Embryonic facial prominence (tissue), 1 donor: ENCODE data around the gene TMEM117.
A peak's percentile ranks its signal among the peaks of the same experiment; 100 is the strongest.

Experiments
- DNase-seq: peaks from one replicate; pipeline ENCODE4 v3.0.0-alpha.2; 2016; ENCODE audit errors: extremely low spot score

TMEM117 gene

DNA sequence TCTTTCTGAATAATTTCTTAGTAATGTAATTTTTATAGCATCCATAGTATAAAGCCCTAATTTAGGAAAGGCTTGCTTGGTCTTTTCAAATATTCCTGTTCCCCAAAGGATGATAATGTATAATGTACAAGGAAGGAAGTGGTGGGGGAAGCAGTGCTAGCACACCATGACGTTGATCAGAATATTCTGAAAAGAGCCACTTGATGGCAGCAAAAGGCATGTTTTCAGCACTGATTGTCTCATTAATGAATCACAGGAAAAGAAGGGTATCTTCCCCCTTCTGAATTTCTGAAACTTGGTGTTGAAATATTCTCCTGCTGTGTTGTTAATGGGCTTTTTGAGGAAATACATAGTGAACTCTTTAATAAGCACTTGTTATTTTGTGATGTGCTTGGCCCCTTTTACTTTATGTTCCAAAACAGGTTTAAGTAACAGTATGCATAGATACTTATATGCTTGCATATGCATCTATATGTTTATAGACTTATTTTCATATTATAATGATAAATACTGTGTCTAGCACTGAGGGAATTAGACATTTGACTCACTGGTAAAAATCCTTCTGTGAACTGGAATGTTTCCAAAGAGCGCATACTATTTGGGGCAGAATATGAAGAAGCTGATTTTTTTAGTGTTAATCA is 122.0 kb downstream of the TMEM117 start:
- peak; percentile 20 for DNase-seq

DNA sequence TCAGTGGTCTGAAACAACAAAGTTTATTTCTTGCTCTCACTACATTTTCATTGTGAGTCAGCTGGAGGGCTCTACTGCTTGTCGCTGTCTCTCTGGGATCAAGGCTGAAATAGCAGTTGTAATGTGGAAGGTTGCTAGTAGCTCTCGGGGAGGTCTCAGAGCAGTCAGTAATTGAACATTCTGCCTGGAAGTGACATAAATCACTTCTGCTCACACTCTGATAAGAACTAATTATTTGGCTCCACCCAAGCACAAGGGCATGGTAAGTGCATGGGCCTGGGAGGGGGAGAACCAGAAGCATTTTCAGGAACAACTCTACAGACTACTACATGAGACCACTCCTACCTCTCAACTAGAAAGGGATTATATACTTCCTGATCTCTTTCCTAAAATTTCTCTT is 128.2 kb downstream of the TMEM117 start:
- DNase-seq: no peak

DNA sequence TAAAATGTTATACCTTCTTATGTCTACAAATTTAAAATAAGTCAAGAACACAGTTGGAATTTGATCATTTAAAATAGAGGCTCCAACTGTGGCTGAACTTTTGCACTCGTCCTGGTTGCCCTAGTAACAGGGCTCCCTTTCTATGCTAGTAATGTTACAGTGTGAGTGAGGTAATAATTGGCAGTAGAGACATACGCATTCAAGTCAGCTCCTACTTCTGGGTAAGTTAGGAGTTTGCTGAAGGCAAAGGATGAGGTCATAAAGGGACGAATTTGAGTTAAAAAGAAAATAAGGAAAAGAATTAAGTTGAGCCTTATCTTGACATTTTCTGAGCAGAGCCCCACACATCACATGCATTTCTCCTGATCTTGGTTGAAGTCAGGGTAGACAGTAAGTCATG is 129.1 kb downstream of the TMEM117 start:
- no peak for DNase-seq

DNA sequence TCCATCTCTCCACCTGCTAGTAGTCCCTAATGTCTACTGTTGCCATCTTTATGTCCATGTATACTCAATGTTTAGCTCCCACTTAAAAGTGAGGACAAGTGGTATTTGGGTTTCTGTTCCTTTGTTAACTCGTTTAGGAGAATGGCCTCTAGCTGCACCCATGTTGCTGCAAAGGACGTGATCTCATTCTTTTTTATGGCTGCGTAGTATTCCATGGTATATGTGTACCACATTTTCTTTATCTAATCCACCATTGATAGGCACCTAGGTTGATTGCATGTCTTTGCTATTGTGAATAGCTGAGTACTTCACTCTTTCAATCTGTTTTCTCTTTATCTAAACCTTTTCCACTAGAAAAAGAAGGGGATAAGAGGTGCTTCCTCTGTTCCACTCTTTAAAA is 130.0 kb downstream of the TMEM117 start:
- DNase-seq: no peak

DNA sequence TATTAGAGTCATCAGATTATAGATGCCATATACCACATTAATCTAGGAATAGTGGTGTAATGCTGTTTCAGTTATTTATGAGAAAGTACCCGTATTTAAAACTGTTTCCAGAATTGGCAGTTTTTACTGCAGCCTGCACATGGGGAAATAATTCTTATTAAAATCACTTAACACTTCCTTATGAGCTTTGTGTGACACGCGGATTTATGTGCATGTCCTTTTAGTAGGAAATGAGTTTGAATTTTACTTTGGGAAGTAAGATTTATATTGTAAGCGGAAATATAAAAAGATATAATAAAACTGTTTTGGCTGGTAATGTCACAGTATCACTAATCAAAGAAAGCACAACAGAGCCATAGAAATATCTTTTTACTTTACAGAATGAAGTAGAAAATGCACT is 132.9 kb downstream of the TMEM117 start:
- DNase-seq: no peak

DNA sequence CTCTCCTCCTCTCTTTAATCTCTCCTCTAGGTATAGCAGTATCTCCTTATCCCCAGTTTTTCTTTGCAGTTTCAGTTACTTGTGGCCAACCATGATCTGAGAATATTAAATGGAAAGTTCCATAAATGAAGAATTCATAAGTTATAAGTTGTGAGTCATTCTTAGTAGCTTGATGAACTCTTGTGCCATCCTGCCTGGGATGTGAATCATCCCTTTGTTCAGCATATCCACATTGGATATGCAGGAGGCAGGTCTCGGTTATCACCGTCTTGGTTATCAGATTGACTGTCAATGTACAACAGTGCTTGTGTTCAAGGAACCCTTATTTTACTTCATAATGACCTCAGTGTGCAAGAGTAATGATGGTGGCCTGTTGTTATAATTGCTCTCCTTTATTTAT is 134.0 kb downstream of the TMEM117 start:
- DNase-seq: no peak

DNA sequence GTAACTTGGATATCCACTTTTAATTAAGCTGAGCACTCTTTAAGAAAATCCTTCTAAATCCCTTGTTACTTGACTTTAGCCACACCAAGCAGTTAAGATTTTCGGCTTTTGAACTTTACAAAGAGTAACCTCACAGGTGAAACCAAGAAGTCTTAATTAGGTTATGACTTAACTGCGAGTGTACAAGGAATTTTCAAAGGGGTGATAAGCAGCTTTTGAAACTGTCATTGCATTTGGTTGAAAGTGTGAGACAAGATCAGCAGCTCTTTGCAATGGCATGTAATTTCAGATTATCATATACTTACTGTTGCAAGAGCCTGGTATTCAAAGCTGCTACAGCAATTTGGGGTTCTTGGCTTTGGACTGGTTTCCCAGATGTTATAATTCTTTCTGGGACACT is 137.5 kb downstream of the TMEM117 start:
- DNase-seq: no peak

DNA sequence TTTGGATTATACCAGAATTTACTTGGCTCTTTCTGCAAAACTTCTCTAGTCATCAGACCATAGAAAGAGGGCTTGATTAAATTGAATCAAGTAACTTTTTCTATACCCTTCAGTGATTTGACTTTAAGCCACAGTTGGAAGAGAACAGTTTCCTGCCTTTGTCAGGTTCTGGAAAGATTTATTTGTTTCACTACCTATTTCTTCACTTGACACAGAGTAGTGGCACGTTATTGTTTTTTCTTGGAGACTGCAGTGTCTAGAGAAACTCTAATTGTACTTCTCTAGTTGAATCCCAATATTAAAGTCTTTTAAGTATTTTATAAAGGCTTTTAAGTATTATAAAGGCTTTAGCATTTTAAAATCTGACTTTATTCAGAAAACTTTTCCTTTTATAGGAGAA is 138.1 kb downstream of the TMEM117 start:
- DNase-seq: no peak

DNA sequence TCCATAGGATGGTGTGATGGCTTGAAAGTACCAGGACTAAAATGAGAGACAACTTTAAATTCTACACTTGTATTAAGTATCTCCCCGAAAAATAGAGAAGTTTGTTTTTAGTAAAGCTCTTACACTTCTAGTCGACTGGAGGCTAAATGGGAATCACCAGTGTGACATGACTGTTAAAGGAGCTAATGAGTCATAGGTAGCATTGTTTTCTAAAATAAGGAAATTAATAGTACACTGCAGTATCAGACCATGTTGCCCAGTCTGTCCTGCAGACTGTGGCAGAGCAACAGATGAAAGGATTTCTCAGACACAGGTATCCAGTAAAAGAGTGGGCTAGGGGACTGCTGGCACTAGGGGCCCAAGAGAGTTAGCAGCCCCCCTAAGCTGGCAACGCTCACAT is 140.1 kb downstream of the TMEM117 start:
- no peak for DNase-seq

DNA sequence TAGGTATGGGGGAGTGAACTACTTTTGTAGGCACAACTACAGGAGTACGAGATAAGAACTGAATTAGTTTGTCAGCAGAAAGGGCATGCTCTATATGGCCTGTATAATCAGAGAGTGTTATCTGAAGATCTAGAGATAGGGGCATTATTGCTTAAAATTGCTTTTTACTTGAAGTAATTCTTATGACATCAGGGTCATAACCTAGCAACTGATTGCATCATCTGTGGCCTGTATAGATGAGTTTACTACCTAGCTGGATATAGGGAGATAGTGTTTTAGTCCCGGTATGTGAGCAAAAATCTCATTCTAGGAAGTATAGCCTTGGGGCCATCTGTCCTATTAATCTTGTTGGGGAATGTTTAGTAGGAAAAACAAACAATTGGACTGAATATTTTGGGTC is 142.7 kb downstream of the TMEM117 start:
- no peak for DNase-seq

DNA sequence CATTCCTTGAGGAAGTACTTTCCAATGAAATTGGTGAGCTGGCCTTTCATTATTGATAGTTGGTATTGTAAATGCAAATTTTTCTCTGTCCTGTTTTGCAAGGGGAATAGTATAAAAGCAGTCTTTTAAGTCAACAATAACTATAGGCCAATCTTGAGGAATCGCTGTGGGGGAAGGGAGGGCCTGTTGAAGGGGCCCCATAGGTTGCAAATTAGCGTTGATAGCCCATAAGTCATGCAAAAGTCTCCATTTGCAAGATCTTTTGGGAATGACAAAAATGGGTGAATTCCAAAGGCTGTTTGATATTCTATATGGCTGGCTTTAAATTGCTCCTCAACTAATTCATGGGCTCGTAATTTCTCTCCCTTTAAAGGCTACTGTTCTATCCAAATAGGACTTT is 143.6 kb downstream of the TMEM117 start:
- no peak for DNase-seq

DNA sequence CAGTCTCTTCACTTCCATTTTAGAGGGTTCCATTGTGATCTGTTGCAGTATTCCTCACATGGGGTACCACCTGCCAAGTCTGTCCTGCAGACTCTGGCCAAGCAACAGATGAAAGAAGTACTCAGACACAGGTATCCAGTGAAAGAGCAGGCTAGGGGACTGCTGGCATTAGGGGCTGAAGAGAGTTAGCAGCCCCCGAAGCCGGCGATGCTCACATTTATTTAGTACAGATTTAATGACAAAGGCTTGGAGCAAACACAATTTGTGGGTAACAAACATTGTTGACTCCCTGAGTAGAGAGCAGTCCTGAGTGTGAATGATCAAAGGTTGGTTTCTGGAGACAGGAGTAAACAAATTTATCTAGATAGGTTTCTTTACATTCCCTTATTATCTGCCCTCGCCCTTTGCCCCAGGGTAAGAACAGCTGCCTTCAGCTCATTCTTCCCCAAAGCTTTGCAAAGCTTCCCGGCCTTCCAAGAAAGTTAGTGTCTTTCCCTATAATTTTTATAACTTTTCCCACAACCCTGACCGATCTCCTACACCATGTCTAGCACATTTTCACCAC is 144.8 kb downstream of the TMEM117 start:
- DNase-seq: no peak

DNA sequence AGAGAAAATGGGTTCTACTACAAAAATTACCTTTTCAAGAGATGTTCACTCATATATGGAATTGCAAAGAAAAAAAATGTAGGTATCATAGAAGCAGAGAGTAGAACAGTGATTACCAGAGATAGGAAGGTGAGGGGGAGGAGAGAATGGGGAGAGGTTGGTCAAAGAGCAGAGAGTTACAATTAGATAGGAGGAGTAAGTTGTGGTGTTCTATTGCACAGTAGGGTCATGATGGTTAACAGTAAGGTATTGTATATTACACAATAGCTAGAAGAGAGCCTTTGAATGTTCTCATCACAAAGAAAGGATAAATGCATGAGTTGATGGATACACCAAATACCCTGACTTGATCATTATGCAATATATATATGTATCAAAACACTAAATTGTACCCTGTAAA is 145.8 kb downstream of the TMEM117 start:
- no peak for DNase-seq

DNA sequence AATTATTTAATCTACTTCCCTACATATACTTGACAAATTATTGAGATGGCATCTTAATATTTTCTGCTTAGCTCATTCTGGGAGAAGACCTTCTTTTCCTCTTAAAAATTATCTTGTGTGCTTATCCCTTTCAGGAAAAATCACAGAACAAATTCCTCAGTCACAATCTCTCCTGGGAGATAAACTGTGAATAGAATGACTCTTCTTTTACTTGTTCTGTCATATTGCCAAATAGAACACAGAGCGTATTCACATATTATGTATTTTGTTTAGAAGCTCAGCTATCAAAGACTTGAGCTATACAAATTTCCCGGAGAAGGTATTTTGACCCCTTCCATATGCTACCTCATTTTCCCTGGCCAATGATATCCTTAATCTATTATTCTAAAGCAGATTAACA is 146.7 kb downstream of the TMEM117 start:
- no peak for DNase-seq

DNA sequence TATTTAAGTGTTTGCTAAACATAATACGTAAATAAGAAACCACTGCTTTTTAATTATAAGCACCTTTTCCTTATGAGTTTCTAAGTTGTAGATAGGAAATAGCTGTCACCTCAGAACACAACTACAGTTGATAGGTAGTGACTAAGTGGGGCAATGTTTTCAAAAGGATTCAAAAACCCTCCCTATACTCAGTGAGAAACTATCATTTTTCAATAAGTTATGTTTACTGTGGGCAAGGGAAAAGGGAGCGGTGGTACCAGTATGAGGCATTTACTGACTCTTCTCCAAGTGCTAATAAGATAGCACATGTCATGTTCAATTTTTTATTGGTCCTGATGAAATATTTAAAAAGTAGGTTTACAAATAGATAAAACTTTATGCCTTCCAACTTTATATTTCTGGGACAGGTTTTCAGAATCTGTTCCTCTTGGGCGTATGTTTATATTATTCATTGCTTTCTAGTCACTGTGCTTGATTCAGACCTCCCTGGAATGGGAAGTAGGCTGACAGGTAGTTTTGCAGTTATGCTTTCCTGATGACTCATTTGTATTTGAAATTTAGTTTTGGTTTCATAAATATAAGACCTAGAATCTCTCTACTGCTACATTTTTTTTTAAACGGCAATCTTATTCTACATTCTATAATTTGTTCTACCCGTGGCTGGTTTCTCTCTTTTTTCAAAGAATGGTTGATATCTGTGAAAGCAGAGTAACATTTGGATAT is 153.1 kb downstream of the TMEM117 start:
- no peak for DNase-seq

DNA sequence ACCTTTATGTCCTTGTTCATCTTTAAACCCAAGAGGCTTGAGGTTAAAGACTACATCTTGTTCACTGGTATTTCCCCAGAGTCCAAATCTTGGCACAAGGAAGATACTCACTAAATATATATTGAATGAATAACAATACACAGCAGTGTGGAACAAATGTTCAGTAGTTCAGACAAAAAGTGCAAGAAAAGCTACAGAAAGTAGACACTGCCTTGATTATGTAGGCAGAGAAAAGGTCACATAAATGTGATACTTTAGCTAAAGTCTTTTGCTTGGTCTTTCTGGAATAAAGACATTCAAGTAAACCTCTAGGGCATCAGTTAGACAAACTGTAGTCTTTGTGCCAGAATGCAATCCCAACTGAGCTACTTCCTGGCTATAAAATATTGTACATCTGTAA is 157.0 kb downstream of the TMEM117 start:
- no peak for DNase-seq

DNA sequence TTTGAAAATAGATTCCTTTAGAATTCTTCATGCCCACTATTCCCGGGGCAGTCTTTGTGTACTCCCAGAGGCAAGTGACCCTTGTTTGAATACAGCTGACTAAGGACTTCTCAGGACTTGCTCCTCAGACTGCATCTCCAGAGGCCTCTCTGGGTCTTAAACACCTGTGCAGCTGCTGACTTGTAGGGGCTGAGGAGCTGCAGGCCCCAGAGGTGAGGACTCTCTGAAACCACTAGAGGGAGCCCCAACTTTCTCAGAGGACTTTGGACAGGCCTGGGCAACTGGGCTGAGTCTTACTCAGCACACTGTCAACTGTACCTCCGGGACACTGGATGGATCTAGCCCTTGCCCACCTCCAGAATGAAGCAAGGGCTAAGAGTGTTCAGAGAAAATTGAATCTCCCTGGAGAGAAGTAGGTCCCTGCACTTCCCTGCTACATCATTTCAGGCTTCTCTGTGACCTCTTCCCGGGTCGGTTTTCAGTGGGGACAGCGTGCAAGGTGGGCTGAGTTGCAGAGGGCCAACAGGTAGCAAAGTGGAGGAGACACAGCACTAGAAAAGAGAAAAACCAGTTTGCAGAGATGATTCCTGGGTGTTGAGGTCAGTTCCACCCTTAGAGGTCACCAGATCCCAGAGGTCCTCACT is 164.6 kb downstream of the TMEM117 start:
- DNase-seq: no peak

DNA sequence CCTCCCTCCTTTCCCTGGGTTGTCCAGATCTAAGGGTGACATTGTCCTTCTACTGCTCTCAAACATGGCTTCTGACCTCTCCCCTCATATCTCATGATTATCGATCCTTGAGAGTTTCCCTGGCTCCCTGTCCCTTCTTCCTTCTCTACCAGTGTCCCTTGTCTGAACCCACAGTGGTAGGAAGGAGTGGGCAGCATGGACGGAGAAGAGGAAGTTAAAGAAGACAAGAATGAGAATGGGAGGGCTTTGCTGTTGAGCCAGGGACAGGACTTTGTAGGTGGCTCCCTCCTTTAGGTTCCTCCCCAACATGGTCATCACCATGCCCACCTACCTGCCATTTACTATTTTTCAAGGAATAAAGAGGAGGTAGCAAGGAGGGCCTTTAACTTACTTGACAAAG is 166.7 kb downstream of the TMEM117 start:
- DNase-seq: no peak

DNA sequence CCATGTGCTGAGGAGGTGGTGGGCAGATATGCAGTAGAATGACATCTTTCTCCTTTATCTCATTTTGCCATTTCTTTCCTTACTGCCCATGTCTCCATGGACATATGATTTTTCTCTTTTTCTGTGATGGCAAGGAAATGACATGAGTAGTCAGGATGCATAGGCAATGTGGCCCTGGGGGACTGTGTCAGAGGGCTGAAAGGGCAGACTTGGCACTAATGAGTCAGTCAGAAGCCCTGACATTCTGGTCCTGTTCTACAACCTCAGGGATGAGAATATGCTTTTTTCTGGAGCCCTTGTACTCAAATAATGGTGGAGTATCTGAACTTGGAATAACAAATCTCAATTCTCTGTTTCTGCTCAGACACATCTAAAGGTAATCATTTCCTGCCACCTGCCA is 167.8 kb downstream of the TMEM117 start:
- DNase-seq: no peak

DNA sequence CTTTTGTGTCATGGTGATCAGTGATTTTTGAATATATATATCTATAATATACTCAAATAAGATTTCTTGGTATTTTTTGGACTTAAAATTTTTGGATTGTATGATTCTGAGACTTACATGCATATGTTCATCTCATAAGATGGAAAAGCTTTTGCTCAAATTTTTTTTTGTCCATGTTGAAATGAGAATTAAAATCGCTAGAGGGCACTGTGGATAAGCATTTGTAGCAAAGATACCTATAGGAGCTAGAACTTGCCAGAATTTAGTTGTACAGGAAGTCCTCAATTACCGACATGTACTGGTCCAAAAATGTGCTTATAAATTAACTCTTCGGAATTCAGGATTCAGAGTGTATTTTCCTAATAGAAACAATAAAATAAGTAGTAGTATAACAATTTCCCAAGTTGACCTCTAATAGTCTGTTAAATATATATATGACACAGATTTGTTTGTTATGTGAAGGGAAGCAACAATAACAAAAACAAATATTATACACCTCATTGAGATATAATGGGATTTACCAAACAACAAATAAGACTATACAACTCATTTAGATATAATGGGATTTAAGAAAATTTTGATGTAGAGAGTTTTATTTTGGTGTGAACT is 179.6 kb downstream of the TMEM117 start:
- peak; percentile 61 for DNase-seq

DNA sequence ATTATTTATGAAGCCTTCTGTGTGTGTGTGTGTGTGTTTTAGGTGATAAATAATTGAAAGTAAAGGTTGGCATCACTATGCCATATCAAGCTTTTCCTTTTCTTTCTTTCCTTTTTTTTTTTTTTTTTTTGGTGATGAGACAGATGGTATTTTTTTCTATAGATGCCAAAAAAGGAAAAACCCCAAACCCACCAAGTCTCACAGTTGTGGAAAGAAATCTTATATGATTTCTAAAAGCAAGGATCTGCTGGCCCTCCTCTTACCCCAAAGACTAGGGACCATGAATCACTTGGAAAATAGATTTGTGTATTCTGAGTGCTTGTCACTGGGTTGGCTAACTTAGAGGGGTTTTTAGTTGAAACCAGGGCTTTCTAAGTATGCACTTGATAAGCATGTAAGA is 181.3 kb downstream of the TMEM117 start:
- no peak for DNase-seq

DNA sequence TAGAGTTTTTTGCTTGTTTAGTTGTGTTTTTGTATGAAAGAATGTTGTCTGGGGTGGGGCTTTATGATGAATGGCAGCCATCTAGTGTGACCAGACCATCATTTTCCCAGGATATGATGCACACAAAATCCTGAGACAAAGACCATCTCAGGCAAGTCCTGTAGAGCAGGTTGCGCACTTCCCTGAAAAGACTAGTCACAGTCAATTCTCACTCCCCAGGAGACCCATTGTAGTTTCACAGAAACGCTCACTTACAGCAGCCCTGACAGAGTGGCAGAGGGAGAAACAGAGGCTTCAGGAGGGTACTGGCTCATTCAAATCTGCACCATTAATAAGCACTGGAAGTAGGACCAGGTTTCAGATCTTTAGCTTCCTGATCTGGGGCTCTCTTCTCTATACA is 183.2 kb downstream of the TMEM117 start:
- DNase-seq: no peak

DNA sequence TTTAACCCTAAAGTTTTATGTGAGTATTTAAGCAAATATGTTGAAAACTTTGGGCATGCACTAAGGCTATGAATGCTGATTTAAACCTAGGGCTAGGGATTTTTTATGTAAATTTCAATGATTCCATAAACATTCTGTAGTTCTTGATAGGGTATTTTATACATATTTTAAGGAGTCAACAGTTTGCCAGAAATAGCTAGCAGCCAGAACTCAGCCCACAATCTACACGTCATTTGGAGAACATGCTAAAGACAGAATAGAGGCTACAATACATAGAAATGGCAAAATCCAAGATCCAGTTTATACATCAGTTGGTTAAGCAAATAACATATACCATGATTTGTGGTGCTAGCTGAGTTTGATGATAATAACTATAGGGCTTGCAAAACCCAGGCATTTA is 184.7 kb downstream of the TMEM117 start:
- no peak for DNase-seq
